Spleen (tissue), 7 donors: ENCODE results near the gene PLCB1.

Experiments used
- CTCF ChIP-seq, 11 experiments: fragments of 200-600 bp in 7 of 11; fragments of 450-650 bp in 4 of 11; sonication (generic) in 4 of 11; IDR thresholded peaks in 8 of 11; conservative IDR thresholded peaks in 3 of 11; 1 replicate in 7 of 11; 2 replicates in 4 of 11; pipeline versions ENCODE4 v1.4.0 to v1.8.0; 2016 to 2021; ENCODE audit warnings: antibody characterized with exemption in 11 of 11, inconsistent platforms in 4 of 11, mild to moderate bottlenecking in 1 of 11
- POLR2A ChIP-seq, 3 donors: fragments of 450-650 bp; IDR thresholded peaks; one replicate each; pipeline ENCODE4 v1.5.1; 2017; ENCODE audit warnings: antibody characterized with exemption in 3 of 3, mild to moderate bottlenecking in 1 of 3
- POLR2AphosphoS5 ChIP-seq, 3 donors: sonication (generic); formaldehyde crosslinking; IDR thresholded peaks; one replicate each; pipeline ENCODE4 v1.5.1; 2017; ENCODE audit warnings: antibody characterized with exemption in 3 of 3
- donor health status: DM: no; HTN: no; CAD: no; lungs with moderate emphysema.
- donor health status: DM: no; HTN: no; CAD: no.
- donor health status: DM: no; HTN: no; CAD: no.

GRCh38 chr20:8805737-8806442, 673.8 kb downstream of the PLCB1 start:
- no peak for TF ChIP-seq CTCF (IDR thresholded peaks at IDR 0.05 in 8 of 11, conservative IDR thresholded peaks at IDR 0.05 in 3 of 11)
- no peak for TF ChIP-seq POLR2AphosphoS5 (IDR thresholded peaks at IDR 0.05)
- TF ChIP-seq POLR2A (IDR thresholded peaks at IDR 0.05), result no peak
